GM23338 (cell line): ENCODE data around the gene RNASE8. TPM values are rescaled to one million over a fixed set of nuclear protein-coding genes. Genes with fewer than 3 reads are reported as not detected.

Source experiments
- ATAC-seq: fragments of 200-7000 bp; cut with Tn5 transposase; 3 replicates; pipeline ENCODE4 v1.9.1; 2020
- DNase-seq: peaks from one replicate; pipeline ENCODE4 v3.0.0-alpha.2; 2015; ENCODE audit warnings: low spot score
- H2AFZ ChIP-seq: fragments of 200-600 bp; sonication (generic); 2 replicates; pipeline ENCODE4 v1.8.0; 2016; ENCODE audit warnings: antibody characterized with exemption, mild to moderate bottlenecking, moderate library complexity
- H3F3A ChIP-seq: fragments of 200-600 bp; sonication (generic); replicated peaks from 2 replicates; pipeline ENCODE4 v1.8.0; 2017; ENCODE audit warnings: antibody characterized with exemption, mixed run types, low read depth
- H3K27ac ChIP-seq: fragments of 200-600 bp; sonication (generic); 2 replicates; pipeline ENCODE4 v1.6.1; 2016; ENCODE audit warnings: low read depth
- H3K27me3 ChIP-seq: fragments of 200-600 bp; sonication (generic); 2 replicates; pipeline ENCODE4 v1.8.0; 2016; ENCODE audit warnings: mild to moderate bottlenecking, mixed run types, moderate library complexity; ENCODE audit not compliant: insufficient read depth
- H3K36me3 ChIP-seq: fragments of 200-600 bp; sonication (generic); 2 replicates; pipeline ENCODE4 v1.8.0; 2016; ENCODE audit warnings: mild to moderate bottlenecking; ENCODE audit not compliant: insufficient read depth
- H3K4me1 ChIP-seq: fragments of 200-600 bp; sonication (generic); 2 replicates; pipeline ENCODE4 v1.8.0; 2016; ENCODE audit warnings: mild to moderate bottlenecking, moderate library complexity; ENCODE audit not compliant: insufficient read depth
- H3K4me2 ChIP-seq: fragments of 200-600 bp; sonication (generic); 2 replicates; pipeline ENCODE4 v1.7.1; 2017; ENCODE audit warnings: mixed run types
- H3K4me3 ChIP-seq: fragments of 200-600 bp; sonication (generic); 2 replicates; pipeline ENCODE4 v1.6.1; 2016; ENCODE audit warnings: mixed run types
- H3K79me2 ChIP-seq: fragments of 200-600 bp; sonication (generic); replicated peaks from 2 replicates; pipeline ENCODE4 v1.8.0; 2017; ENCODE audit warnings: mild to moderate bottlenecking; ENCODE audit not compliant: insufficient read depth
- H3K9me2 ChIP-seq: fragments of 200-600 bp; sonication (generic); 2 replicates; pipeline ENCODE4 v1.8.0; 2017; ENCODE audit not compliant: insufficient read depth
- H4K20me1 ChIP-seq: fragments of 200-600 bp; sonication (generic); replicated peaks from 2 replicates; pipeline ENCODE4 v1.8.0; 2017; ENCODE audit warnings: mild to moderate bottlenecking; ENCODE audit not compliant: insufficient read depth
- H3K27ac Mint-ChIP-seq: 2 replicates; pipeline ENCODE4 v1.8.0; 2020; ENCODE audit warnings: inconsistent platforms, mild to moderate bottlenecking, moderate library complexity, mixed read lengths
- H3K27me3 Mint-ChIP-seq: 3 replicates; pipeline ENCODE4 v1.8.0; 2022; ENCODE audit warnings: low read depth, mild to moderate bottlenecking, moderate library complexity, mixed read lengths, inconsistent platforms; ENCODE audit not compliant: insufficient read depth, poor library complexity
- H3K36me3 Mint-ChIP-seq: 3 replicates; pipeline ENCODE4 v1.8.0; 2021; ENCODE audit warnings: low read depth, mild to moderate bottlenecking, inconsistent platforms, moderate library complexity, mixed read lengths
- H3K4me1 Mint-ChIP-seq: 3 replicates; pipeline ENCODE4 v1.8.0; 2020; ENCODE audit warnings: mild to moderate bottlenecking, inconsistent platforms, mixed read lengths
- H3K4me3 Mint-ChIP-seq: 3 replicates; pipeline ENCODE4 v1.8.0; 2021; ENCODE audit warnings: moderate library complexity, mild to moderate bottlenecking, inconsistent platforms, mixed read lengths
- H3K9me3 Mint-ChIP-seq: 3 replicates; pipeline ENCODE4 v1.8.0; 2020; ENCODE audit warnings: moderate library complexity, mild to moderate bottlenecking, inconsistent platforms, mixed read lengths
- CREB1 ChIP-seq: fragments of 250-450 bp; sonication (Bioruptor Pico); IDR thresholded peaks from 2 replicates; pipeline ENCODE4 v1.5.0; 2020; ENCODE audit warnings: low read depth, mild to moderate bottlenecking, moderate library complexity
- CTCF ChIP-seq, 2 experiments: fragments of 200-600 bp in 1 of 2; sonication (generic) in 1 of 2; conservative IDR thresholded peaks; 2 replicates each; pipeline versions ENCODE4 v1.5.1 to v1.6.1; 2016 to 2017; ENCODE audit warnings: antibody characterized with exemption in 2 of 2, low read depth in 2 of 2, mild to moderate bottlenecking in 2 of 2, moderate library complexity in 1 of 2
- EZH2 ChIP-seq: fragments of 200-600 bp; sonication (generic); IDR thresholded peaks from one replicate; pipeline ENCODE4 v1.8.0; 2017; ENCODE audit warnings: antibody characterized with exemption, mild to moderate bottlenecking, low read depth; ENCODE audit not compliant: unreplicated experiment
- EZH2phosphoT487 ChIP-seq: fragments of 200-600 bp; sonication (generic); IDR thresholded peaks from one replicate; pipeline ENCODE4 v1.8.1; 2018; ENCODE audit warnings: antibody characterized with exemption; ENCODE audit not compliant: unreplicated experiment
- JUNB ChIP-seq: IDR thresholded peaks from one replicate; pipeline ENCODE4 v1.6.1; 2016; ENCODE audit warnings: antibody characterized with exemption; ENCODE audit not compliant: unreplicated experiment
- NANOG ChIP-seq: IDR thresholded peaks from 2 replicates; pipeline ENCODE4 v1.6.1; 2016; ENCODE audit warnings: antibody characterized with exemption, borderline replicate concordance
- POLR2AphosphoS5 ChIP-seq: IDR thresholded peaks from 2 replicates; pipeline ENCODE4 v1.6.1; 2016; ENCODE audit warnings: antibody characterized with exemption, low read depth
- REST ChIP-seq: IDR thresholded peaks from one replicate; pipeline ENCODE4 v1.6.1; 2018; ENCODE audit warnings: antibody characterized with exemption; ENCODE audit not compliant: unreplicated experiment
- STAT1 ChIP-seq: IDR thresholded peaks from one replicate; pipeline ENCODE4 v1.6.1; 2016; ENCODE audit warnings: antibody characterized with exemption; ENCODE audit not compliant: unreplicated experiment
- ZNF114 ChIP-seq: fragments of 250-450 bp; sonication (Bioruptor Pico); IDR thresholded peaks from 2 replicates; pipeline ENCODE4 v1.5.0; 2020; ENCODE audit warnings: mild to moderate bottlenecking, moderate library complexity
- ZNF331 ChIP-seq: fragments of 250-450 bp; sonication (Bioruptor Pico); IDR thresholded peaks from 2 replicates; pipeline ENCODE4 v1.5.0; 2020; ENCODE audit warnings: low read depth, mild to moderate bottlenecking, moderate library complexity
- polyA plus RNA-seq: library from polyadenylated mRNA; unstranded; fragments of >200 nt; fragmentation: Nextera tagmentation; extraction: Ambion mirVana; gene quantifications from 2 replicates; pipeline ENCODE4 v1.2.1, GENCODE V29; 2016
- total RNA-seq: library from RNA; depleted of rRNA; stranded (reverse); fragments of >200 nt; shearing (Covaris generic); gene quantifications from 2 replicates; pipeline ENCODE4 v1.2.3, GENCODE V29; 2014
- TF ChIP-seq, protein P1 (sequence below): IDR thresholded peaks from 2 replicates; pipeline ENCODE4 v1.6.1; 2016; ENCODE audit warnings: antibody characterized with exemption
- TF ChIP-seq, protein P2 (sequence below): fragments of 250-450 bp; sonication (Bioruptor Pico); IDR thresholded peaks from 2 replicates; pipeline ENCODE4 v1.5.0; 2020; ENCODE audit warnings: mild to moderate bottlenecking, moderate library complexity

RNASE8 gene
- total and polyA plus RNA-seq, 2 experiments from 2014 or later, result not detected

DNA sequence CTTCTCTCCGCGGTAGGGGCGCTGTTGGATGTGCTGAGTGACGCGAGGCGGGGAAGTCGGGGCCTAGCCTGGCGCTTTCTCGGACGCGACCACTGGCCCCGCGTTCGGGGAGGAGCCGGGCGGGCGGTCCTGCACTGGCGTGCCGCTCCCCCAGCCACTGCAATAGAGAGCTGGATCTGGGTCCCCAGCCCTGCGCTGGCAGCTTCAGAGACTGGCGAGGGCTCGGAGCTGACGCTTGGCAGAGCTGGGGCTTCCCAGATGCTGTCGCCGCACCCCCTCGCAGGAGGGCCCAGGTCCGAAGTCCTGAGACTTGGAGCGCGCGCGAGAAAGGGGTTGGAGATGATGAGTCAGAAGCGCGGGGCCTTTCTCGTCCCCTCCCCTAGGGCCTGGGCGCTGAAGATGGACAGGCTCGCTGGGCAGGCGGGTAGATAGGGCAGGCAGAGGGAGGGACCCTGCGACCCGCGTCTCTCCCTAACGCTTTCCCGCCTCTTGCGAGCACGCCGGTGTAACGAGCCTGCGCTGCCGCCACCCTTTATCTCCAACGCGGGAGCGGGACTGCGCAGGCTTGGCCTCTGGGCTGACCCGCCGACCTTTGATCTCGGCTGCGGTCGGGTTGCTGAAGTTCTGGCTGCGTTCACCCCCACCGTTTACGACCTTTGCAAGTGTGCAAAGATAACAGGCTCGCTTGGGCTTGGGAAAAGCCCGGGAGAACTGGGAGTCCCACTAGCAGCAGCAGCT, 46.3 kb downstream of the RNASE8 start:
- ATAC-seq, result peak; percentile 79
- H3K79me2 ChIP-seq, result peaks cover 16% of the 10 kb centered on the region
- DNase-seq, result peak; percentile 99
- Mint-ChIP-seq H3K4me1 (peaks cover 77% of the 10 kb centered on the region), H3K27me3 (peaks cover 4% of the 10 kb centered on the region), H3K4me3 (peak overlapping the region; percentile 91), H3K9me3 (no peaks in the 10 kb centered on the region; the same call in 2 of the 3 replicates), H3K27ac (peak overlapping the region; percentile 96), H3K36me3 (no peaks in the 10 kb centered on the region; the same call in 2 of the 3 replicates)
- peaks cover 47% of the 10 kb centered on the region for H3K4me1 ChIP-seq
- TF ChIP-seq, protein P1, sequence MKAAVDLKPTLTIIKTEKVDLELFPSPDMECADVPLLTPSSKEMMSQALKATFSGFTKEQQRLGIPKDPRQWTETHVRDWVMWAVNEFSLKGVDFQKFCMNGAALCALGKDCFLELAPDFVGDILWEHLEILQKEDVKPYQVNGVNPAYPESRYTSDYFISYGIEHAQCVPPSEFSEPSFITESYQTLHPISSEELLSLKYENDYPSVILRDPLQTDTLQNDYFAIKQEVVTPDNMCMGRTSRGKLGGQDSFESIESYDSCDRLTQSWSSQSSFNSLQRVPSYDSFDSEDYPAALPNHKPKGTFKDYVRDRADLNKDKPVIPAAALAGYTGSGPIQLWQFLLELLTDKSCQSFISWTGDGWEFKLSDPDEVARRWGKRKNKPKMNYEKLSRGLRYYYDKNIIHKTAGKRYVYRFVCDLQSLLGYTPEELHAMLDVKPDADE, result no peak
- TF ChIP-seq REST (no peak), POLR2AphosphoS5 (peak; percentile 64), EZH2phosphoT487 (no peak), CREB1 (CRISPR knock-in tag) (peak; percentile 88), CTCF (conservative IDR thresholded peaks at IDR 0.05; ENCODE audit: low read depth in 2 of 2) (peak; percentile 60 to 63), EZH2 (no peak), ZNF331 (CRISPR knock-in tag) (no peak), JUNB (no peak), NANOG (no peak), STAT1 (no peak), ZNF114 (no peak)
- TF ChIP-seq, protein P2, sequence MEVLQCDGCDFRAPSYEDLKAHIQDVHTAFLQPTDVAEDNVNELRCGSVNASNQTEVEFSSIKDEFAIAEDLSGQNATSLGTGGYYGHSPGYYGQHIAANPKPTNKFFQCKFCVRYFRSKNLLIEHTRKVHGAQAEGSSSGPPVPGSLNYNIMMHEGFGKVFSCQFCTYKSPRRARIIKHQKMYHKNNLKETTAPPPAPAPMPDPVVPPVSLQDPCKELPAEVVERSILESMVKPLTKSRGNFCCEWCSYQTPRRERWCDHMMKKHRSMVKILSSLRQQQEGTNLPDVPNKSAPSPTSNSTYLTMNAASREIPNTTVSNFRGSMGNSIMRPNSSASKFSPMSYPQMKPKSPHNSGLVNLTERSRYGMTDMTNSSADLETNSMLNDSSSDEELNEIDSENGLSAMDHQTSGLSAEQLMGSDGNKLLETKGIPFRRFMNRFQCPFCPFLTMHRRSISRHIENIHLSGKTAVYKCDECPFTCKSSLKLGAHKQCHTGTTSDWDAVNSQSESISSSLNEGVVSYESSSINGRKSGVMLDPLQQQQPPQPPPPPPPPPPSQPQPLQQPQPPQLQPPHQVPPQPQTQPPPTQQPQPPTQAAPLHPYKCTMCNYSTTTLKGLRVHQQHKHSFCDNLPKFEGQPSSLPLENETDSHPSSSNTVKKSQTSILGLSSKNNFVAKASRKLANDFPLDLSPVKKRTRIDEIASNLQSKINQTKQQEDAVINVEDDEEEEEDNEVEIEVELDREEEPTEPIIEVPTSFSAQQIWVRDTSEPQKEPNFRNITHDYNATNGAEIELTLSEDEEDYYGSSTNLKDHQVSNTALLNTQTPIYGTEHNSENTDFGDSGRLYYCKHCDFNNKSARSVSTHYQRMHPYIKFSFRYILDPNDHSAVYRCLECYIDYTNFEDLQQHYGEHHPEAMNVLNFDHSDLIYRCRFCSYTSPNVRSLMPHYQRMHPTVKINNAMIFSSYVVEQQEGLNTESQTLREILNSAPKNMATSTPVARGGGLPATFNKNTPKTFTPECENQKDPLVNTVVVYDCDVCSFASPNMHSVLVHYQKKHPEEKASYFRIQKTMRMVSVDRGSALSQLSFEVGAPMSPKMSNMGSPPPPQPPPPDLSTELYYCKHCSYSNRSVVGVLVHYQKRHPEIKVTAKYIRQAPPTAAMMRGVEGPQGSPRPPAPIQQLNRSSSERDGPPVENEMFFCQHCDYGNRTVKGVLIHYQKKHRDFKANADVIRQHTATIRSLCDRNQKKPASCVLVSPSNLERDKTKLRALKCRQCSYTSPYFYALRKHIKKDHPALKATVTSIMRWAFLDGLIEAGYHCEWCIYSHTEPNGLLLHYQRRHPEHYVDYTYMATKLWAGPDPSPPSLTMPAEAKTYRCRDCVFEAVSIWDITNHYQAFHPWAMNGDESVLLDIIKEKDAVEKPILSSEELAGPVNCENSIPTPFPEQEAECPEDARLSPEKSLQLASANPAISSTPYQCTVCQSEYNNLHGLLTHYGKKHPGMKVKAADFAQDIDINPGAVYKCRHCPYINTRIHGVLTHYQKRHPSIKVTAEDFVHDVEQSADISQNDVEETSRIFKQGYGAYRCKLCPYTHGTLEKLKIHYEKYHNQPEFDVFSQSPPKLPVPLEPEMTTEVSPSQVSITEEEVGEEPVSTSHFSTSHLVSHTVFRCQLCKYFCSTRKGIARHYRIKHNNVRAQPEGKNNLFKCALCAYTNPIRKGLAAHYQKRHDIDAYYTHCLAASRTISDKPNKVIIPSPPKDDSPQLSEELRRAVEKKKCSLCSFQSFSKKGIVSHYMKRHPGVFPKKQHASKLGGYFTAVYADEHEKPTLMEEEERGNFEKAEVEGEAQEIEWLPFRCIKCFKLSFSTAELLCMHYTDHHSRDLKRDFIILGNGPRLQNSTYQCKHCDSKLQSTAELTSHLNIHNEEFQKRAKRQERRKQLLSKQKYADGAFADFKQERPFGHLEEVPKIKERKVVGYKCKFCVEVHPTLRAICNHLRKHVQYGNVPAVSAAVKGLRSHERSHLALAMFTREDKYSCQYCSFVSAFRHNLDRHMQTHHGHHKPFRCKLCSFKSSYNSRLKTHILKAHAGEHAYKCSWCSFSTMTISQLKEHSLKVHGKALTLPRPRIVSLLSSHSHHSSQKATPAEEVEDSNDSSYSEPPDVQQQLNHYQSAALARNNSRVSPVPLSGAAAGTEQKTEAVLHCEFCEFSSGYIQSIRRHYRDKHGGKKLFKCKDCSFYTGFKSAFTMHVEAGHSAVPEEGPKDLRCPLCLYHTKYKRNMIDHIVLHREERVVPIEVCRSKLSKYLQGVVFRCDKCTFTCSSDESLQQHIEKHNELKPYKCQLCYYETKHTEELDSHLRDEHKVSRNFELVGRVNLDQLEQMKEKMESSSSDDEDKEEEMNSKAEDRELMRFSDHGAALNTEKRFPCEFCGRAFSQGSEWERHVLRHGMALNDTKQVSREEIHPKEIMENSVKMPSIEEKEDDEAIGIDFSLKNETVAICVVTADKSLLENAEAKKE (CRISPR knock-in tag), result no peak
- H4K20me1 ChIP-seq, result no peaks in the 10 kb centered on the region
- H3K27me3 ChIP-seq, result no peaks in the 10 kb centered on the region
- H2AFZ ChIP-seq, result peak overlapping the region; percentile 57; the same call in 1 of the 2 replicates
- peak overlapping the region; percentile 97 for H3K4me2 ChIP-seq
- peak overlapping the region; percentile 90 for H3K4me3 ChIP-seq
- H3K27ac ChIP-seq, result peak overlapping the region; percentile 96
- H3K9me2 ChIP-seq, result no peaks in the 10 kb centered on the region
- no peaks in the 10 kb centered on the region for H3K36me3 ChIP-seq
- peaks cover 3% of the 10 kb centered on the region for H3F3A ChIP-seq
